ENCODE results near the gene FAM228B.

DNA sequence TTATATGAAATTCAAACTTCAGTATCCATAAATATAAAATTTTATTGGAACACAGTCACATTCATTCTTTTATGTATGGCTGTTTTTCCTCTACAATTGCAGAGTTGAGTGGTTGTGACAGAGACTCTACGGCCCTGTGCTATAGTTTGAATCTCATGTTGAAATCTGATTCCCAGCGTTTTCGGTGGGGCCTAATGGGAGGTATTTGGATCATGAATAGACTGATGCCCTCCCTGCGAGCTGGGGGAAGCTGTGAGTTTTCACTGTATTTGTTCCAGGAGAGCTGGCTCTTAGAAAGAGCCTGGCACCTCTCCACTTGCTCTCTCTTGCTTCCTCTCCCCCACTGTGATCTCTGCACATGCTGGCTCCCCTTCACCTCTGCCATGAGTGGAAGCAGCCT, 1.8 kb upstream of the FAM228B start:
- TF ChIP-seq CTCF (IDR thresholded peaks at IDR 0.05; ENCODE audit: insufficient read depth, low read length) (no peak), POLR2AphosphoS5 (IDR thresholded peaks at IDR 0.05; ENCODE audit: low read depth) (no peak), GABPA (IDR thresholded peaks at IDR 0.05; ENCODE audit: low read depth) (no peak)
- TF ChIP-seq, protein P1, sequence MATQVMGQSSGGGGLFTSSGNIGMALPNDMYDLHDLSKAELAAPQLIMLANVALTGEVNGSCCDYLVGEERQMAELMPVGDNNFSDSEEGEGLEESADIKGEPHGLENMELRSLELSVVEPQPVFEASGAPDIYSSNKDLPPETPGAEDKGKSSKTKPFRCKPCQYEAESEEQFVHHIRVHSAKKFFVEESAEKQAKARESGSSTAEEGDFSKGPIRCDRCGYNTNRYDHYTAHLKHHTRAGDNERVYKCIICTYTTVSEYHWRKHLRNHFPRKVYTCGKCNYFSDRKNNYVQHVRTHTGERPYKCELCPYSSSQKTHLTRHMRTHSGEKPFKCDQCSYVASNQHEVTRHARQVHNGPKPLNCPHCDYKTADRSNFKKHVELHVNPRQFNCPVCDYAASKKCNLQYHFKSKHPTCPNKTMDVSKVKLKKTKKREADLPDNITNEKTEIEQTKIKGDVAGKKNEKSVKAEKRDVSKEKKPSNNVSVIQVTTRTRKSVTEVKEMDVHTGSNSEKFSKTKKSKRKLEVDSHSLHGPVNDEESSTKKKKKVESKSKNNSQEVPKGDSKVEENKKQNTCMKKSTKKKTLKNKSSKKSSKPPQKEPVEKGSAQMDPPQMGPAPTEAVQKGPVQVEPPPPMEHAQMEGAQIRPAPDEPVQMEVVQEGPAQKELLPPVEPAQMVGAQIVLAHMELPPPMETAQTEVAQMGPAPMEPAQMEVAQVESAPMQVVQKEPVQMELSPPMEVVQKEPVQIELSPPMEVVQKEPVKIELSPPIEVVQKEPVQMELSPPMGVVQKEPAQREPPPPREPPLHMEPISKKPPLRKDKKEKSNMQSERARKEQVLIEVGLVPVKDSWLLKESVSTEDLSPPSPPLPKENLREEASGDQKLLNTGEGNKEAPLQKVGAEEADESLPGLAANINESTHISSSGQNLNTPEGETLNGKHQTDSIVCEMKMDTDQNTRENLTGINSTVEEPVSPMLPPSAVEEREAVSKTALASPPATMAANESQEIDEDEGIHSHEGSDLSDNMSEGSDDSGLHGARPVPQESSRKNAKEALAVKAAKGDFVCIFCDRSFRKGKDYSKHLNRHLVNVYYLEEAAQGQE (IDR thresholded peaks at IDR 0.05; ENCODE audit: insufficient replicate concordance, low read depth), result no peak

Data from HL-60 (cell line).